ENCODE results near the gene KCNC1. TPM values are rescaled to one million over a fixed set of nuclear protein-coding genes. Genes with fewer than 3 reads are reported as not detected.

KCNC1 gene
- polyA plus RNA-seq, 2 of the 4 experiments (the other 2 are of a cell fraction) = 0.08 TPM; not detected in 1

DNA sequence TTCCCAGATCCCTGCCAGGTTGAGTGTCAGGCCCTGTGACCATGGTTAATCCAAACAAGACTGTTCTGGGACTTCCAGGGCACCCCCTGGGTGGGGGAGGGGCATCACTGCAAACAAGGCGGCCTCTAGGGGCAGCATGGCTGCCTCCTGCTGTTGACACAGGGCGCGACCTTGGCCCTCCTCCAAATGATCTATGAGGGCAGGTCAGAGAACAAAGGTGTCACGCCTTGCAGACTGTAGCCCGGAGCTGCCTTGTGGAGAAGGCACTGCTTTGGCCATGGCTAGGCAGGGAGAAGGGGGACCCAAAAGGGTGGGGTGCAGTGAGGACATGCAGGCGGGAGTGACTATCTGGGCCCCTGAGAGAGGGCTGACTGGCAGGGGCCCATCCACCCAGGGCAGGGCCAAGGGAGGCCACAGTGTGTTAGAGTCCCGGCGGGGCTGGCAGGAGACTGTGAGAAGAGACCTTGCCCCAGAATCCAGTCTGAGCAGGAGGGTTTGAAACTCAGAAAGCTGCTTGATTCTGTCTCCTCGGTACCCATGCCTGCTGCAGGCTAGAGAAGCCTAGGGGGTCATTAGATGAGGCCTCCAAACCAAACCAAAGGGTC lies 35.6 kb downstream of the KCNC1 start (continued):
- TF ChIP-seq, protein P1, sequence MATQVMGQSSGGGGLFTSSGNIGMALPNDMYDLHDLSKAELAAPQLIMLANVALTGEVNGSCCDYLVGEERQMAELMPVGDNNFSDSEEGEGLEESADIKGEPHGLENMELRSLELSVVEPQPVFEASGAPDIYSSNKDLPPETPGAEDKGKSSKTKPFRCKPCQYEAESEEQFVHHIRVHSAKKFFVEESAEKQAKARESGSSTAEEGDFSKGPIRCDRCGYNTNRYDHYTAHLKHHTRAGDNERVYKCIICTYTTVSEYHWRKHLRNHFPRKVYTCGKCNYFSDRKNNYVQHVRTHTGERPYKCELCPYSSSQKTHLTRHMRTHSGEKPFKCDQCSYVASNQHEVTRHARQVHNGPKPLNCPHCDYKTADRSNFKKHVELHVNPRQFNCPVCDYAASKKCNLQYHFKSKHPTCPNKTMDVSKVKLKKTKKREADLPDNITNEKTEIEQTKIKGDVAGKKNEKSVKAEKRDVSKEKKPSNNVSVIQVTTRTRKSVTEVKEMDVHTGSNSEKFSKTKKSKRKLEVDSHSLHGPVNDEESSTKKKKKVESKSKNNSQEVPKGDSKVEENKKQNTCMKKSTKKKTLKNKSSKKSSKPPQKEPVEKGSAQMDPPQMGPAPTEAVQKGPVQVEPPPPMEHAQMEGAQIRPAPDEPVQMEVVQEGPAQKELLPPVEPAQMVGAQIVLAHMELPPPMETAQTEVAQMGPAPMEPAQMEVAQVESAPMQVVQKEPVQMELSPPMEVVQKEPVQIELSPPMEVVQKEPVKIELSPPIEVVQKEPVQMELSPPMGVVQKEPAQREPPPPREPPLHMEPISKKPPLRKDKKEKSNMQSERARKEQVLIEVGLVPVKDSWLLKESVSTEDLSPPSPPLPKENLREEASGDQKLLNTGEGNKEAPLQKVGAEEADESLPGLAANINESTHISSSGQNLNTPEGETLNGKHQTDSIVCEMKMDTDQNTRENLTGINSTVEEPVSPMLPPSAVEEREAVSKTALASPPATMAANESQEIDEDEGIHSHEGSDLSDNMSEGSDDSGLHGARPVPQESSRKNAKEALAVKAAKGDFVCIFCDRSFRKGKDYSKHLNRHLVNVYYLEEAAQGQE (IDR thresholded peaks at IDR 0.05) = no peak
- TF ChIP-seq POLR2A (IDR thresholded peaks at IDR 0.05; ENCODE audit: low read length) (no peak), RARB (CRISPR knock-in tag; IDR thresholded peaks at IDR 0.05) (no peak), HOXA7 (CRISPR knock-in tag; IDR thresholded peaks at IDR 0.05) (no peak), FOSL2 (IDR thresholded peaks at IDR 0.05) (no peak), FOSL2 (CRISPR knock-in tag; IDR thresholded peaks at IDR 0.05) (no peak), NFE2L2 (conservative IDR thresholded peaks at IDR 0.05; ENCODE audit: low read length) (no peak), SREBF2 (IDR thresholded peaks at IDR 0.05) (no peak), BHLHE40 (IDR thresholded peaks at IDR 0.05; ENCODE audit: low read depth, low read length) (no peak)
- TF ChIP-seq, protein P2, sequence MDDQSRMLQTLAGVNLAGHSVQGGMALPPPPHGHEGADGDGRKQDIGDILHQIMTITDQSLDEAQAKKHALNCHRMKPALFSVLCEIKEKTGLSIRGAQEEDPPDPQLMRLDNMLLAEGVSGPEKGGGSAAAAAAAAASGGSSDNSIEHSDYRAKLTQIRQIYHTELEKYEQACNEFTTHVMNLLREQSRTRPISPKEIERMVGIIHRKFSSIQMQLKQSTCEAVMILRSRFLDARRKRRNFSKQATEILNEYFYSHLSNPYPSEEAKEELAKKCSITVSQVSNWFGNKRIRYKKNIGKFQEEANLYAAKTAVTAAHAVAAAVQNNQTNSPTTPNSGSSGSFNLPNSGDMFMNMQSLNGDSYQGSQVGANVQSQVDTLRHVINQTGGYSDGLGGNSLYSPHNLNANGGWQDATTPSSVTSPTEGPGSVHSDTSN (IDR thresholded peaks at IDR 0.05) = no peak

DNA sequence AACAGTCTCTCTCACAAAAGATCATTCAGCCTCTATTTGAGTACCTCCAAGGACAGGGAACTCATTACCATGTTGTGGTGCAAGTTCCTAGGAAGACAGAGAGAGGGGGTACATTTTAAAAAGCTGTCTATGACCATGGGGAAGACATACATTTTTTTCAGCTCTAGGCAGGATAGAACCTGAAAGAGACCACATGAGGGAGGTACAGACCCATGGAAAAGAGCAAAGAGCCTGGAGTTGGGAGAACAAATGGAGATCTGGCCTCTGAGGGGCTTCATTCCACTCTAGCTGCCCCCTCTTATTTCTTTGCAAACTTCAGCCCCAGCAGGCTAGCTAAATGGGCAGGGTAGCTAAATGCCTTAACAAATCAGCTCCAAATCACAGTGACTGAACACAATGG lies 36.3 kb downstream of the KCNC1 start:
- no peak overlapping the region for H3K4me2 ChIP-seq
- FAIRE-seq = no peak
- ATAC-seq = no peak
- ChIA-PET POLR2A (no interaction called here), CTCF (interaction anchor here (0.8 to 1.6 kb wide), 3 partner anchors 31 to 208 kb away, joined by 3 to 5 read pairs (median 5); no protein-coding TSS in a partner anchor)
- 0 out of 3 replicates have a peak, but pooled peaks cover 4% of the 10 kb centered on the region for H3K4me1 ChIP-seq
- no peaks in the 10 kb centered on the region for H3K9me3 ChIP-seq
- DNase-seq (ENCODE audit: low read depth in 1 of 2, low spot score in 1 of 2) = no peak
- TF ChIP-seq RCOR1 (IDR thresholded peaks at IDR 0.05; ENCODE audit: low read depth, low read length) (no peak), ZNF302 (CRISPR knock-in tag; IDR thresholded peaks at IDR 0.05) (no peak), PHF8 (IDR thresholded peaks at IDR 0.05; ENCODE audit: borderline replicate concordance, low read depth) (no peak), RARB (CRISPR knock-in tag; IDR thresholded peaks at IDR 0.05) (no peak), MAZ (IDR thresholded peaks at IDR 0.05; ENCODE audit: borderline replicate concordance, low read depth, low read length) (no peak), HEYL (CRISPR knock-in tag; IDR thresholded peaks at IDR 0.05) (no peak), RFX5 (IDR thresholded peaks at IDR 0.05) (no peak), HOXA7 (CRISPR knock-in tag; IDR thresholded peaks at IDR 0.05) (no peak), HOXB5 (CRISPR knock-in tag; IDR thresholded peaks at IDR 0.05) (no peak), HOXB13 (CRISPR knock-in tag; IDR thresholded peaks at IDR 0.05; ENCODE audit: low read depth) (no peak), POLR2A (IDR thresholded peaks at IDR 0.05; ENCODE audit: low read length) (no peak), KDM5A (IDR thresholded peaks at IDR 0.05) (no peak), ZC3H11A (IDR thresholded peaks at IDR 0.05) (no peak), CBX2 (IDR thresholded peaks at IDR 0.05; ENCODE audit: borderline replicate concordance, low read depth) (no peak), FOXS1 (CRISPR knock-in tag; IDR thresholded peaks at IDR 0.05) (no peak)
- TF ChIP-seq, protein P1 (IDR thresholded peaks at IDR 0.05) = no peak
- TF ChIP-seq, protein P3, sequence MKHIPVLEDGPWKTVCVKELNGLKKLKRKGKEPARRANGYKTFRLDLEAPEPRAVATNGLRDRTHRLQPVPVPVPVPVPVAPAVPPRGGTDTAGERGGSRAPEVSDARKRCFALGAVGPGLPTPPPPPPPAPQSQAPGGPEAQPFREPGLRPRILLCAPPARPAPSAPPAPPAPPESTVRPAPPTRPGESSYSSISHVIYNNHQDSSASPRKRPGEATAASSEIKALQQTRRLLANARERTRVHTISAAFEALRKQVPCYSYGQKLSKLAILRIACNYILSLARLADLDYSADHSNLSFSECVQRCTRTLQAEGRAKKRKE (CRISPR knock-in tag; IDR thresholded peaks at IDR 0.05; ENCODE audit: low read depth) = no peak
- TF ChIP-seq, protein P4, sequence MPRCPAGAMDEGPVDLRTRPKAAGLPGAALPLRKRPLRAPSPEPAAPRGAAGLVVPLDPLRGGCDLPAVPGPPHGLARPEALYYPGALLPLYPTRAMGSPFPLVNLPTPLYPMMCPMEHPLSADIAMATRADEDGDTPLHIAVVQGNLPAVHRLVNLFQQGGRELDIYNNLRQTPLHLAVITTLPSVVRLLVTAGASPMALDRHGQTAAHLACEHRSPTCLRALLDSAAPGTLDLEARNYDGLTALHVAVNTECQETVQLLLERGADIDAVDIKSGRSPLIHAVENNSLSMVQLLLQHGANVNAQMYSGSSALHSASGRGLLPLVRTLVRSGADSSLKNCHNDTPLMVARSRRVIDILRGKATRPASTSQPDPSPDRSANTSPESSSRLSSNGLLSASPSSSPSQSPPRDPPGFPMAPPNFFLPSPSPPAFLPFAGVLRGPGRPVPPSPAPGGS (IDR thresholded peaks at IDR 0.05) = no peak
- TF ChIP-seq, protein P5, sequence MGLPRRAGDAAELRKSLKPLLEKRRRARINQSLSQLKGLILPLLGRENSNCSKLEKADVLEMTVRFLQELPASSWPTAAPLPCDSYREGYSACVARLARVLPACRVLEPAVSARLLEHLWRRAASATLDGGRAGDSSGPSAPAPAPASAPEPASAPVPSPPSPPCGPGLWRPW (IDR thresholded peaks at IDR 0.05) = no peak
- H3K4me3 ChIP-seq = no peak overlapping the region
- H3K27ac ChIP-seq = no peak overlapping the region

Data from A549 (cell line).